SIG-M5 (cell line): ENCODE measurements around the gene STXBP6.

Experiments
- DNase-seq: peaks from one replicate; lab custom pipeline; 2025; lab: John Stamatoyannopoulos, UW

Gene STXBP6

DNA sequence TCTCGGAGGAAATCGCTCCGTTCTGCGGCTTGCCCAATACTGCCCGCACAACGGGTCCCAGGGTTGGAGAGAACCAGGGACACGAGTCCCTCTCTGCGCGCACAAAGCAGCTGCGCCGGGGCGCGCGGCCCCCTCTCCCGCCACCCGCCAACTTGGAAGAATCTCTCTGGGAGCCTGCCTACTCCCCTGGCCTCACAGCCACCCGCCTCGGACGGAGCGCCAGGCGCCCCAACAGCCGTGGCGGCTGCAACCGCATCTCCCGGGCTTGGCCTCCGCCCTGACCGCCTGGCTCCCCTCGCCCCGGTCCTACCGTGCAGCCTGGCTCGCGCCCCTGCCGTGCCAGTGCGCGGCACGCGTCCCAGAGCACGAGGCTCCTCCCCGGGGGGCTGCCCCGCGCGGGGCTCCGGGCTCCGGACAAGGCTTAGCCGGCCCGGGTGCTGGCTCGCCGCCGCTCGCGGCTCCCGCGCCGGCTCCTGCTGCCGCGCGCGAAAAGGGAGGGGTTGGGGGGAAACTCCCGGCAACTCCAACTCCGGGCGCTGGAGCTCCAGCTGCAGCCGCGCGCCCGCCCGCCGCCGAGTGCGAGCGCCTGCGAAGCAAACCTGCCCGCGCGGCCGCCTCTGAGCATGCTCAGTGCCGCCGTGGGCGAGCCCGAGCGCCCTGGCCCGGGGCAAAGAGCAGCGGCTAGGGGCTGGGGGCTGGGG, at the start of gene STXBP6:
TSS of gene STXBP6 (minus strand) at position 580 of the 701 bp plus-strand sequence. CDS start 75,329 bp downstream, outside the sequence.
- no peak for DNase-seq

DNA sequence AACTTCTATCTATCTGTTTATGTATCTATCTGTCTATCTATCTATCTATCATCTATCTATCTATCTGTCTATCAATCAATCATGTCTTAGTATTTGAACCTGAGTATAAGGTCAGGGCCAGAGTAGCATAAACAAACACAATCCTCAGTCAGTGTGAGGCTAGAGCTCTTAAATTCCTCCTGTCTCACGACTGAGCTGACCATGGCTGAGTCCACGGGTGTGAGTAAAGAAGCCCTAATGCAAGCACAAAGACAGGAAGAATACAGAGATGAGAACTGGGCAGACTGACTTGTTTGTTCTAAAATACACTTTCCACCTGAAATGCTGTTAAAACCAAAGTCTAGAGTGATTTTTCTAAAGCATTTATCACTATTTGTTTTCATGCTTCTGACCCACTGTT, 47.2 kb upstream of the STXBP6 start:
- DNase-seq = no peak

DNA sequence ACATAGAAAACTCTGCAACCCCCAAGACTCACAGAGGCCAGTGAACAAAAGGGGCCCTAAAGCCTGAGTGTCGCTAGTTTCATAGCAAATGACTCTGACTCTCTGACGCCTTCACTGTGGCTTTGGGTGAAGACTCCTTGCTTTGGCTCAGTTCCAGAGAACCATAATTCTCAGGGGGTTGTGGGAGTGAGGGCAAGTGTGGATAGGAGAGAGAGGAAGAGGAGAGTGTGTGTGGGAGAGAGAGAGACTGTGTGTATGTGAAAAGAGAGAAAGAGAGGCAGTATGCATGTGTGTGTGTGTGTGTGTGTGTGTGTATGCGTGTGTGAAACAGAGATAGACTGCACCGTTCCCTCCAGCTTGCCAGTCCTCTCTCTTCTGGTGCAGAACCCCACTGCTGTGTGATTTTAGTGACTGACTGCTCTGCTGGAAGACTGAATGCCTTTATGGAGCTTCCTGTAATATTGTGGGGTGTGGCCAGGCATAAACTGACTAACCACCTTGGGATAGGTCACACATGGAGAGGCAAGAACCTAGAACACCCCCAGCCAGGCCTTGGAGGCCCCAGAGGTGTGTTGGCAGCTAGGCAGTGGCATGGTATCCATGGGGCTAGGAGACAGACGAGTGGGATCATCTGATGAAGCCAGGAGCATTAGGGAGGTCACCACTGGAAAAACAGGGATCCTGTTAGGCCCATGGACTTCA, 45.9 kb upstream of the STXBP6 start:
- no peak for DNase-seq

DNA sequence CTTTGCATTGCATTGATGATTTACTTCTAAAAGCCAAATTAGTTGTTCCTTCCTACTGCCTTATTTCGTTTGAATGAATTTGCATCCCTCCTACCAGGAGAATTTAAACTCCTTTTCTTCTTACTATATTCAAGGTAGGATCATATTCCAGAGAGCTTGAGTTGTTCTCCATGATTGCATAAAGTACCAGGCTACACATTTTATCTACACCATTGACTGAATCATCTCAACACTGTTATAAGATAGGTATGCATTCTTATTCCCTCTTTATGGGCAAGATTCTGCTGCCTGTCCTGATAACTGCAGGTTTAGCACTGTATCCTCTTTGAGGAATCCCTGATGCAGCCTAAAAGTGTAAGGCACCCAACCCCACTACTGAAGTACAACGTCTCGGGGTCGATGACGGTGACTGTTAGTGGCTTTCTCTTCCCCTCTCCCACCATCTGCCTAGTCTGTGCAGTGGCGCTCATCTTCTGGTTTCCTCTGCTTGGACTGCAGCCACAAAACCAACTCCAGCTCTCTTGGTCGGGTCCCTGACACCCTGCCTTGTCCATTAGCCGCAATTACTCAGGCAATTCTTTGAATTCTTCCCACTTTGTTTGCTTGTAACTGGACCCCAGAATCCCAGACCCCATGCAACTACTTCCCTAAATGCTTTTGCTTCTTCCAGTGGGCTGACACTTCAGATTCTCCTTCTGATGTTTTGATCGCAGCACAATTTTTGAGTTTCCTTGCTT, 44.4 kb upstream of the STXBP6 start:
- DNase-seq = no peak

DNA sequence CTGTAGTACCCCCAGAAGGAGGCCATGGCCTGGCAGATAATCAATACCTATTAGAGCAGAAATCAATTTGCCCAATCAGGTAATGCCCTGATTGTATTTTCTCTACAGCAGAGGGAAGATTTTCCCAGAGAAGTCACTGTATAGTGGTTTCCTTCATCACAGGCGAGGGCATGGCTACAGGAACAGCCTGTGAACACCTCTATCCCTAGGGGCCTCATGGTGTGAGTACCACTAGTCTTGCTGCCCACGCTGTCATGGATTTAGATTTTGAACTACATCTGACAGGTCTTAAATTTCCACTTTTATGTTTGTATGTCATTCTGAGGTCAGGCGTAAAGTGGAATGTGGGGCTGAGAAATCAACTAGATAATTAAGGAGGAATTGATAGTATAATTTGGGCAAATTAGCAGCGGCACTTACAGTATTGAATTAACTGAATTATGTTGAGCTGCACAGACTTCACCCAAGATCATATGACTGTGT, 42.4 kb upstream of the STXBP6 start:
- DNase-seq = no peak

DNA sequence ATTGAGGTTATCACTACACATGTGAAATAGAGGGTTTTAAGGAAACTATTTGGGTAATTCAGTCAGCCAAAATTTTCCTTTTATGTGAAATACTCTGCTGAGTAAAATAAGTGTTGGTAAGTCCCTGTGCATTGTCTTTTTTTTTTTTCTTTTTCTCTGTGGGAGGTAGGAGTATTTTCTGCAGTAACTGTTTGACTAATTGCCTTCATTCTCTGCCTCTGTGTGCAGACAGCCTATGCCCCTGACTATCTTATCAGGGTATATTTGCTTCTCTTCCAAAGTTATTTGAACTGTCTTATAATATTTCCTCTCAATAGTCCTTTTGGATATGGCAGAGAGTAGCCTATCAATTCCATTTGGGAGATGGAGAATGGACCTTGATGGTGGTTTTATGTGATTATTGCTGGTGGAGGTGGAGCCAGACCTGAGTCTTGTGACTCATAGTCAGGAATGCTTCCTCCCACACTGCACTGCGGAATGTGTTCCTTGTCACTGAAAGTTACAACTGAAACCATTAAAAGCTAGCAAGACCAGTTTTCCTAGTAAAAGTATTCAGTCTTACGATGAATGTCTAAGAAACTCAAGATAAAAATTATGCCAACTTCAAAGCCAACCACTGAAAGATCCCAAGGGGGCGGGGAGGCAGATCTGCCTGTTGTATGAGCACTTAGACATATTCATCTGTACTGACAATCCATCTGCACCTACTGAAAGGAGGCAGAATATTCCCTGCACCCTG, 40.9 kb upstream of the STXBP6 start:
- no peak for DNase-seq

DNA sequence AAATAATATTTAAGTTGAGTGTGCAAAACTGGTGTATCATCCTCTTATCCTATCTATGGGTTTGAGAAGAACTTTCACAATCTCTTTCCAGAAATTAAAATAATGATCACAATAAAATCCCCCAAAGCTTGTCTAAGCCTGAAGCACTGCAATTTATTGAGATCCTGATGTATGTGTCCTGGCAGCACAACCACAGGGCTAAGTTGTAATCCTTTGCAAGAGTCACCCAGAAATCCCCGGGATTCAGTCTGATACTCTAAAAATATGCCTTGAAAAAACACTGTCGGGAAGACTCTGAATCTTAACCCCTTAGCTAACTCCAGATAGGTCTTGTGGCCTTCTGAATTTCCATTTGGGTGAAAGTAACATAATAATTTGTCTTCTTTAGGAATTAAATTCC, 40.3 kb upstream of the STXBP6 start:
- no peak for DNase-seq

DNA sequence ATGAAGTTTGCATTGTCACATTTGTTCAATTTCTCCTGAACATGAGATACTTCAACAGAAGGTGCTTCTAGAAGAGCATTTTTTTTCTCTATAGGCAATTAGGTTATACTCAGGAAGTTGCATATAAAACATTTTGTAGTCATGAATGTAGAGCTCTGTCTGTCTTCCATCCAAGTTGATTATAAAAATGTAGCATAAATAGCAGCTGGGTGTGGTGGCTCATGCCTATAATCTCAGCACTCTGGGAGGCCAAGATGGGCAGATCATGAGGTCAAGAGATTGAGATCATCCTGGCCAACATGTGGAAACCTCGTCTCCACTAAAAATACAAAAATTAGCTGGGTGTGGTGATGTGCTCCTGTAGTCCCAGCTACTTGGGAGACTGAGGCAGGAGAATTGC, 39.5 kb upstream of the STXBP6 start:
- DNase-seq = no peak

DNA sequence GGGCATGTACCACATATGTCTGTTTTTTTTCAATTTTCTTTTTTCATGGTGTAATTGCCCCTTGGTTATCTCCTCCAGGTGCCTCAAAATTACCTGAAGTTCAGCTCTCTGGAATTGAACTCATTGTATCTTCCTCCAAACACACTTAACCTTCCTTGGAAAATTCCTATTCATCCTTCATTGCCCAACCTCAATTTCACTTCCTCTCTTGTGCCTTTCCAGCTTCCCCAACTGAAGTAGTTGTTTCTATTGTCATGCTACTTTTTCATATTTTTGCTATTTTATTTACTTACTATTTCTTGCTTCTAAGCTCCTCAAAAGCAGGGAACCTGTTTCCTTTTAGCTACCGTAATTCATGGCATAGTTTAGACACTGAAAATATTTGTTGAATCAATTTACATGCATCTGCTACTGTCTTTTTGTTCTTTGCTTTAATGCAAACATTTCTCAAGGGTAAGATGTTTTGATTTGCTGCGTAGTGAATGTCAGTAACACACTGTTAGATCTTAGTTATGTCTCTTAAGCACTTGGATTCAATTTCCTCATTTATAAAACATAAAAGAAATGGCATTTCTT, 37.0 kb upstream of the STXBP6 start:
- DNase-seq = no peak

DNA sequence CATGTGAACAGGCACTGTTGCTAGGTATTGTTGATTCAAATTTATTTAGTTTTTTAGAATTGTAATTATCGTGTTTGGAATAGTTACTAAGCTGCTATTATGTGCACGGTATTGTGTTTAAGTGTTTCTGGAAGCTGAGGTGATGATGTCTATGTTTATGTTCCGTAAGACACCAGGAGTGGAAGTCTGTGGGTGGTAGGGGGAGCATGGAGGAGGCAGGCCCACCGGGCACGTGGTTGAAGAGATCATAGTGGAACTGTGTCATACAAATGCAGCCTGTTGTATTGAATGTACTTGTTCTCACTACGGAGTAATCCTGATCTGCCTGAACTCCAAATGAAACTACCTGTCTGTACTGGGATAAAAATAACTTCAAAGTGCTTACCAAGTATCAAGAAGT, 36.1 kb upstream of the STXBP6 start:
- DNase-seq = no peak

DNA sequence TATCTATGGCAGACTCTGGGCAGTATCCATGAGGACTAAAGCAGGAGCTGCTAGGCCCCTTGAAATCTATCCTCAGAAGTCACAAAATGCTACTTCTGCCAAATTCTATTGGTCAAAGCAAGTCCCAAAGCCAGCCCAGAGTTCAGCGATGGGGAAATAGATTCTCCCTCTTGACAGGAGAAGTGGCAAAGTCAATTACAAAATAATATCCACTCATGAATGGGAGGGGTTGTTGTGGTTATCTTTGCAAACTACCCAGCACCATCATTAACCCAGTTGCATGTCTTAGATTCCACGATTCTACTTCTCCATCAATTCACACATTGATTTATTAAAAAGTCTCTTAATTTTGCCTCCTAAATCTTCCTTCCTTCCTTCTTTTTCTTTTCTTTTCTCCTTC, 30.7 kb upstream of the STXBP6 start:
- DNase-seq = no peak

DNA sequence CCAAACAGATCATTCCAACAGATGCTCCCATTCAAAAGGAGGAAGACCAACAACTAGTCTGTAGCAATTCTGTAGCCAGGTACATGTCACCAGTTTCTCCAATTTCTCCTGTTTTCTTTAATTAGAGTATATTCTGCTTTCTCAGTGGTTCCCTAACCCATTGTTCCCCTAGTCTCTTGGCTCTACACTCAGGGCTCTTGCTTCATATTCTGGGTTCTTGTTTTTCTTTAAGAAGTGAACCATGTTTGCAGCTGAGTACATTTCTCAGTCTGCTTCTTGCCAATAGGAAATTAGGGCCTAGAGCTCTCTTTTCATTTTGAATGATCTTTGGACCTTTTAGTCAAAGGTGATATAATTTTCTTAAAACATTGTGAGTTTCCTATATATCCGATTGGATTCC, 29.4 kb upstream of the STXBP6 start:
- no peak for DNase-seq

DNA sequence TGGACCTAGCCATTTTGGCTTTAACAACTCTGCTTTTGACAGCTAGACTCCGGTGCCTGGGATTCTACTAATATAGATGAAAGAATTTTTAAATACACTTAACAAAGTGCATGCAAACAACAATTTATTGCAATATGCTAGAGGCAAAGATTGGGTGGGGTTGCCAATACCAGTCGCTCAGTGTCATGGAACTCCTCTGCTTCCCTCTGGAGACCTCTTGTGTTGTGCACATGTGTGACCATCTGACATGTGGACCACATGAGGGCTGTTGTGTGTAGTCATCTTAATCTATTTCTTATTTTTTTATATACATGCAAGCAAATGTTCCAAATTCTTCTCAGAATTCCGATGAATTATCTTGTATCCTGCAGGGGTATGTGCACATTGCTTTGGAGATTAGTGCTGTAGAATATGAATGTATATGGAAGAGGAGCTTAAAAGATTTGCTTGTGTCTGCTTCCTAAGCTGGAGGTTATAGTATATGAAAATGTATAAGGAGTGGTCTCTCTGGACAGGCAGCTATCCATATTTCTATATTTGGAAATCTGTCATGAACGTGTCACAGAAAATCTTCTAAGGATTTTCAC, 24.2 kb upstream of the STXBP6 start:
- no peak for DNase-seq

DNA sequence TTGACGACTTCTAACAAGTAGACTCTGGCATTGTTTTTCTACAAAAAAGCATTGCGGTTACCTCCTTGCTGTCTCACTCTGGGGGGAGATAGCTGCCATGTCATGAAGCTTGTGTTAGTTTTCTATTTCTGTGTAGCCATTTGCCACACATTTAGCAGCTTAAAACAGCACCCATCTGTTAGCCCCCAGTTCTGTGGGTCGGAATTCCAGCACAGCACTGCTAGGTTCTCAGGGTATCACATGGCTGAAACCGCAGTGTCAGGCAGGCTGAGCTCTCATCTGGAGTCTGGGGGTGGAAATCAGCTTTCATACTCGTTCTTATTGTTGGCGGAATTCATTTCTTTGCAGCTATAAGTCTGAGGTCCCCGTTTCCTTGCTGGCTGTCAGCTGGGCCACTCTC, 19.9 kb upstream of the STXBP6 start:
- DNase-seq = no peak

DNA sequence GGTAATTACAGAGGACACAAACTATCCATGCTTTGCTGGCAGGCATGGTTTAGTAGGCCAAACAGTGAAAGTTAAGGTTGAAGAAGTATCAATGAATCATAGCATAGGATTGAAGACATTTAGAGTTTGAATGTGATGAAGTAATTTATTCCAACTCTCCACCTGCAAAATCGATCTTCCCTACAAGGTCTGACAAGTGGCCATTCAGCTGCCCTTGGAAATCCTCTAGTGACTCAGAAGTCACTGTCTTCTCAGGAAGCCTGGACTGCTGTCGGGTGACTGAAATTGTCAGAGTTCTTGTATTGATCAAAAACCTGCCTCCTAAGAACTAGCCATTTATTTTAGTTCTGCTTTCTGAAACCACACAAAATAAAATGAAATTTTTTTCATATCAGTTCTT, 17.7 kb upstream of the STXBP6 start:
- DNase-seq = no peak

DNA sequence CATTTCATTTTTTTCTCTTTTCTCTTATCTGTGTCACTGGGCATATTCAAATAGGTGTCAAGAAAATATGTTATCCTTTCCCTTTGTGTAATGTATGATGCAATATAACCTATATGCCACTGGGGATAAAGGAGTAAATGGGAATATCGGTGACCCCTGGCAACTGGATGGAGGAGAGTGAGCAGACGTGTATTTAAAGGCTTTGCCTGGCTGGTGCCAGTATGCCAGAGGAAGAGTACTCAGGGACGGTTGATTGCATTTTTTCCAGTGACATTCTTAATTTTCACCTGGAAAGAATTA, 12.0 kb upstream of the STXBP6 start:
- DNase-seq = no peak

DNA sequence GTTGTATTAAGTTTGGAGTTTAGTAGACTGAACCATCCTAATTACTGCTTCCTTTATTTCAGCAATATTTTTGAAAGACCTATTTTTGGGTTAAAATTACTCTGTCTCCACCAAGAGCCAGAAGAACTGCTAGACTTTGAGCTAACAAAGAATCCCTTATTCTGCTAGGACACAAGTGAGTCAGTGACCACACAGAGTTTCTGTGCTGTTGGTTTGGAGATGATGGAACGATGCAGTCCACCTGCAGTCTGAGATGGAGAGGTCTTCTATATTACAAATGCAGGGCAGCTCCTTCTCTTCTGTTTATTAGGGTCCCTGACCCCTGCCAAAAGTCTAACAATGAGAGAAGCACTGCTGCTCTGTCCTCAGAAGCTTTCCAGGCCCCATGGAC, 6.7 kb upstream of the STXBP6 start:
- no peak for DNase-seq

DNA sequence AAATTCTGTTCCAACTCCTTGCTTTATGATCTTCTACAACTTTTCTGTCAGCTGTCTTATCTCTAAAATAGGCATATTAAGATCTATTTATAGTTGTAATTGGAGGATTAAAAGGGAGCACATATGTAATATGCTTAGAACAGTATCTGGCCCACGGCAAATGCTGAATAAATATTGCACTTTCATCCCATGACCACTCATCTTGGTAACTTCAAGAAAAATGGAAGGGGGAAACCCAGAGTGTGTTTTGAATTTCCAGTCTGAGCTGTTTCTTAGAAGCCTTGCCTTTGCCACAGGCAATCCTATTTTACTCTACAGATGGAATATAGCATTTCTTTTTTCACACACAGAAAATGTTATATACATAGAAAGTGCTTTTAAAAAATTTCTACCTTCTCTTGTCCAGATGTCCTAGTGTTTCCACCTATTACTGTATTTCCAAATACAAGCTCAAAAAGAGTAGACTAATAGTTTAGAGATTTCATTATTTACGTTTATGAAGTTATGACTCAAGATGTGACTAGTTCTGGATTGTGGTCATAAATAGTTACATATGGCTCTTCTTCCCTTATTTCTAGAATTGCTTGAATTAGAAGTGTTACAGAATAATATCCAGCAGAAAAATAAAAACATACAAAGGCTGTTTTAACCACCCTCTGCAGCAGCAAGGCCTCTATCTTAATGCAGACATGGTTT, 6.2 kb upstream of the STXBP6 start:
- no peak for DNase-seq

DNA sequence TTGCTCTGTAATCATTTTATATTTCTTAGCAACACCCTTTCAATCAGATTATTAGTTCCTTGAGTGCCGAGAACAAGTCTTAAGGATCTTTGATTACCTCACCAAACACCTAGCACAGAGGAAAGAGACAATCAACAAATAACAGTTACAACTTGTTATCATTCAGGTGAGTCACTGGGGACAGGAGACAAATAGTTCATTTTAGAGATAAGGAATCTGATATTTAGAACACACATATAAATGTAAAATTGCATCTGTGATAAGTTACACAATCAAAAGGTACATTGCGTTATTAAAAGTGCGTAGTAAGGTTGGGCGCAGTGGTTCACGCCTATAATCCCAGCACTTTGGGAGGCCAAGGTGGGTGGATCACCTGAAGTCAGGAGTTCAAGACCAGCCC, 5.1 kb upstream of the STXBP6 start:
- DNase-seq = no peak

DNA sequence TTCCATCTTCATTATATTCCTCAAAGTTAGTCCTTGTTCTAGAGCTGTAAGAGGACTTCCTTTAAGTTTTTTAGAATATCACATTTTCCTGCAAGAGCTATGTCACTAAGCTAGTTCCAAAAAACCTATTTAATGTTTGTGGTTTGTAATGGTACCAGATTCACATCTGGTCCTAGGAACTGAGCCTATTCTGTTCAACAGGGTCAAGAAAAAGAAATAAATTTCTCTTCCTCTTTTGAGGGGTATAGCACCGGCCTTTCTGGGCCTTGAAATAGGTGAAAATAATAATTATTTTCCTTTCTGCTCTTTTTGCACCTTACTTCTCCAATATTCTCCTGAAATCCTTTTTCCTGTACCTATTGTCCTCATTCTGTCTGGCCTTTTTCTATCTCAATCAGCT, 3.6 kb upstream of the STXBP6 start:
- DNase-seq = no peak

DNA sequence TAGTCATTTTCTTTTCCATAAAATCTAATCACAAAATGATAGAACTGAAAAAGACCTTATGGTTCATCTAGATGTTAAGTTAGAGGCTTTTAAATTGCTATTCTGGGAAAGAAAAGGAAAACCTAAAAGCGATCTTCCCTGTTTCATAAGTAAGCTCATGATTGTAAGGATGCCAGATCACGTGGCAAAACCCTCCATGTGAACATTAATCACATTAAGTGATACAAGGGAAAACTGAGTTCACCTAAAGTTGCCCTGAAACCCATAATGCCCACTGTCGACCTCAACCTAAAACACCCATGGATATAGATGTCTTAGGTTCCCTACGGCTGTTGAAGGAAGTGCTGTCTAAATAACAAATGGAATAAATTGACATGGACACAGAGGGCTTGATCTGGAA, 3.0 kb upstream of the STXBP6 start:
- DNase-seq = no peak
